ENCODE data around the gene TLCD3A.
"Not testable (repeated sequence)": the region's sequence is repeated elsewhere in the genome, so short reads cannot be mapped to it uniquely, and the experiment has no call there.

The TLCD3A gene

DNA sequence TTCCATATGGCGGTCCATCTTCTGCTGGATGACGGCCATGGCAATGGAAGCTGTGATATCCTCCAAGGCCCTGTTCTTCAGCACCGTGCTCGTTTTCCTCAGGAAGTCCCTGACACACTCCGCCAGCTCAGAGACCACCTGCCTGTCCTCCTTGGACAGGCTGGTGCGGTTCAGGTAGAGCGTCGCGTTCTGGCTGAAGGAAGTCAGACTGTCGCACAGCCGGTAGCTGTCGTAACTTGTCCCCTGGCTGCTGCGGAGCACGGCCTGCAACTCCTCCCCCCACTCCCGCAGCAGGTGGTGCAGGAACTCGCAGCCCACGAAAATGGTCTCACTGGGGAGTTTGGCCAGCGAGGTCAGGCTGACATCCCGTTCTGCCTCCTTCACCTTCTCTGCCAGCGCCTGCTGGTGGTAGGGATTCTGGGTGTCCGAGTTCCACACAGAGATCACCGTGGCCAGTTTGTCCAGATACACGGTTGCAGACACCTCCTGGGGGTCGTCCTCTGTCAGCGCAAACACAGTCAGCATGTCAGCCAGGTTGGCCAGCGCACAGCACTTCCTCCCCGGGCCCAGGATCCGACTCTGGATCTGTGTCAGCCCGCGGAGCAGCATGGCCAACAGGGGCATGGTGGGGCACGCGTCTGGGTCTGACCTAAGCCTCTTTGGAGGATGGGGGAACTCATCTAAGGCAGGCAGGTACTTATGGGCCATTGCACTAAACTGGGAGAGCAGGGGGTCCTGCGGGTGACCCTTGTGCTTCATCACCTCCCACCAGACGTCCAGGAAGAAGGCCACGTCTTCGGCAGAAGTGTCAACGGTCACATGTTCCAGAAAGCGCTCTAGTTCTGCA, 14.6 kb downstream of the TLCD3A start:
- DNase-seq (ENCODE audit: low read depth in 2 of 3, low spot score in 1 of 3), result no peak

DNA sequence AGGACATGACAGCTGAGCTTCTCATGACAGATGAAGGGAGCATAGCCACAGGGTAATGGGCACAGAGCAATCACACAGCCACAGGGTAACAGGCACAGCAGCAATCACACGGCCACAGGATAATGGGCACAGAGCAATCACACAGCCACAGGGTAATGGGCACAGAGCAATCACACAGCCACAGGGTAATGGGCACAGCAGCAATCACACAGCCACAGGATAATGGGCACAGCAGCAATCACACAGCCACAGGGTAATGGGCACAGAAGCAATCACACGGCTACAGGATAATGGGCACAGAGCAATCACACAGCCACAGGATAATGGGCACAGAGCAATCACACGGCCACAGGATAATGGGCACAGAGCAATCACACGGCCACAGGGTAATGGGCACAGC, 16.2 kb downstream of the TLCD3A start:
- not testable (repeated sequence) for DNase-seq (ENCODE audit: low read depth in 2 of 3, low spot score in 1 of 3)

DNA sequence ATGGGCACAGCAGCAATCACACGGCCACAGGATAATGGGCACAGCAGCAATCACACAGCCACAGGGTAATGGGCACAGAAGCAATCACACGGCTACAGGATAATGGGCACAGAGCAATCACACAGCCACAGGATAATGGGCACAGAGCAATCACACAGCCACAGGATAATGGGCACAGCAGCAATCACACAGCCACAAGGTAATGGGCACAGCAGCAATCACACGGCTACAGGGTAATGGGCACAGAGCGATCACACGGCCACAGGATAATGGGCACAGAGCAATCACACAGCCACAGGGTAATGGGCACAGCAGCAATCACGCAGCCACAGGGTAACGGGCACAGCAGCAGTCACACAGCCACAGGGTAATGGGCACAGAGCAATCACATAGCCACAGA, 17.0 kb downstream of the TLCD3A start:
- not testable (repeated sequence) for DNase-seq (ENCODE audit: low read depth in 2 of 3, low spot score in 1 of 3)

DNA sequence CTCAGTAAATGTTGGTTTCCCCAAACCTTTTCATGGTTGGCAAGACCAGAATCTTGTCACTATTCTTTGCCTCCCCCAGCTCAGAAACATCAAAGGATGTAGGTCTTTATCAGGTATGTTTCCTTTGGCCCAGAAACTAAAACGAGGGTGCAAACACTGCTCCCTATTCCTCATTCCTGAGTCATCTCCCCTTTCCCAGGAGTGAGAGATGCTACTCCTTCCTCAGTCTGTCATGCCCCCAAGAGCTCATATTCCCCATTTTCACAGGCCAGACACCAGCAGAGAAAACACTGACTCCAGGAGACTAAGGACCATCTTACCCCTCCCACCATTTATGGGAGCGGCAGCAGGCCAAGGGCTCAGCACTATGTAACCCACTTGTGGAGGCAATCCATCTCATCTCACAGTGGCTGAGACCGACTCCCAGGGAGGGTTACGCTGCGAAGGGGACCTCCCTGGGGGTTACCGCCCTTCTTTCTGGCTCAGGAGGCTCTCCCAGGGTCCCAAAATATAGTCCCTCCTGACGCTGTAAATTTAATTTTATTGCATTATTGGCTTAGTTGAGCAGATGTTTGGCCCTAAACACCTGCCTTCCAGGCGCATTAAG, 18.1 kb downstream of the TLCD3A start:
- DNase-seq (ENCODE audit: low read depth in 2 of 3, low spot score in 1 of 3), result no peak

DNA sequence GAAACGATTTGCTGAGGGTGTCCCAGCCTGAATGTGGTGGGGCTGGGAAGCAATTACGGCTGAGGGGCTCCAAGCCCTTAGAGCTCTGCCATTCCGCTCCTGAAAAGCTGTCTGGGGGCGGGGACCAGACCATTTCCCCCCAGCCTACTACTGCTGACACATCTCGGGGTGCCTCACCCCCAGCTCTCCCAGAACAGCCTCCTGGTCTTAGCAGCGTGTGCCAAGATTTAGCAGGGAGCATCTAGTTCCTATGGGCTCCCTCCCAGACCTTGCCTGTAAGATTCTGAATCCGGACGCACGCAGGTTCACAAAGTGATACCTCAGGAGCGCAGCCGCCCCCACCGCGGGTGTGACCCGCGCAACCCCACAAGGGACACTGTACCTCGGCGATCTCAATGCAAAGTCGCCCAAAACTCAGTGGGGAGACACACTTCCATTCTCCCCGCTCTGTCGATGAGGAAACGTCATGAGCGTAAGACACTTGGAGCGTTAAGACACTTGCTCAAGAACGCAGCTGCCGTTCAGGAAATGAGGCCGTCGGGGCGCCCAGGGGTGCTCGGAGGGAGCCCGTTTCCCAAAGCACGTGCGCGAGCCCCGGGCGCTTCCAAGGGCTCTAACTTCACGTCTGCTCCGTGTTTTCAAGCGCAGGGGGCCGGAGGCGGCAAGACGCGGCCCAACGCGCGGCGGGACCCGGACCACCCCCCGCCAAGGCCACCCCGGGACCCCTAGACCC, 19.0 kb downstream of the TLCD3A start:
- DNase-seq (ENCODE audit: low read depth in 2 of 3, low spot score in 1 of 3), result peak in 2 of 3 donors; percentile 34 to 46

DNA sequence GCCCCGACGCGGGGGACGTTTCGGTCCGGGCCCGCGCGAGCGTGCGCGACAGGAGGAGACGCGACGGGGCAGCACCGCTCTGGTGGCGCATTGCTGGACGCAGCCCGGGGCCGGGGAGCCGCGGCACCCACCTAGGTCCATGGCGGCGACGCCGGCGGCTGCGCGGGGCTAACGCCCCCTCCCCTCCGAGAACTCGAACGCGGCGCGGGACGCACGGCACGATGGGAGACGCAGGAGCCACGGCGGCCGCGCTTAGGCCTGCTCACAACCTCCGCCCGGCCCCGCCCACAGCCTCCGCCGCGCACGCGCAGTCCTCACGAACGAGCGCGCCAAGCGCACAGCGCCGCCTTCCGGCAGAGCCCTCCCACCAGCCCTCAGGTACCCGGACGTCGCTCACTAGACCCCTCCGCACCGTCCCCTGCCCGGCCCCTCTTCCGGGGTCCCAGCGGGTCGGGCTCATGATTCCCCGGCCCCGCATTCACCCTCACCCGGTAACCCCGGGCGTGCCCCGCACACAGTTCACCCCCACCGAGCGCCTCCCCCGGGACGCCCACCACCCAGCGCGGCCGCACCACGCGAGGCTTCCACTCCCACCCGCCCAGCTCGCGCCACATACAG, 19.7 kb downstream of the TLCD3A start, which contains the start of gene GEMIN4:
GEMIN4 (minus strand) TSS at position 263 of the 618 bp plus-strand sequence; CDS start at position 141, 122 bp downstream.
- peak; percentile 95 to 99 (median 97) for DNase-seq (ENCODE audit: low read depth in 2 of 3, low spot score in 1 of 3)

DNA sequence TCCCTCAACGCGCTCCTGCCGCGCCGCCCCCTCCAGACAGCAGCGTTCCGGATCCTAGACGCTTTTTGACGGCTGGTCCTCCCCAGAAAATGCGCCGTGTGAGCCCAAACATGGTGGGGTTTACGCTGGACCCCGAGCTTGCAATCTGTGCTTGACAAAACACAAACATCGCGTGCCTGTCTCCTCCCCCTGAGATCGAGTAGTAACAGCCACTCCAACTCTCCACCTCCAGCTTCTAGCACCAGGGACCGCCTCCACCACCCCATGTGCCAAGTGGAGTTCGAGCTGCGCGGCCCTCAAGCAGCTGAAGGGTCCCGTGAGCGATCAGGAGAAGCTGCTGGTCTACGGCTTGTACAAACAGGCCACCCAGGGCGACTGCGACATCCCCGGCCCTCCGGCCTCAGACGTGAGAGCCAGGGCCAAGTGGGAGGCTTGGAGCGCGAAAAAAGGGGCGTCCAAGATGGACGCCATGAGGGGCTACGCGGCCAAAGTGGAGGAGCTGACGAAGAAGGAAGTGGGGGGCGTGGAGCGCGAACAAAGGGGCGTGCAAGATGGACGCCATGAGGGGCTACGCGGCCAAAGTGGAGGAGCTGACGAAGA, 20.3 kb downstream of the TLCD3A start:
- DNase-seq (ENCODE audit: low read depth in 2 of 3, low spot score in 1 of 3), result peak in 1 of 3 donors; percentile 7

DNA sequence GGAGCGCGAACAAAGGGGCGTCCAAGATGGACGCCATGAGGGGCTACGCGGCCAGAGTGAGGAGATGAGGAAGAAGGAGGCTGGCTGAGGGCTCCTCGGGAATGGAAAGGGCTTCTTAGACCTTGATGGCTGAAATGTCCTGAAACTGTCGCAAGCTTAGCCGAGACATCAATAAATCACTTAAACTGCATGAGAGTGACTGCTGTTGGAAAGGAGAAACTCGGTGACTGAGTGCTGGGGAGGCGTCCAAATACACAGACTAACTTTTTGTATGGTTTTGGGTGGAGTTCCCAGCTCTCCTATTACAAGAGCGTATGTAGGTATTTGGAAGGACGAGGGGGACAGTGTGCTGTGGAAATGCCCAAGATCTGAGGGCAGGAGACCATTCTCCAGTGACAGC, 21.0 kb downstream of the TLCD3A start:
- DNase-seq (ENCODE audit: low read depth in 2 of 3, low spot score in 1 of 3), result no peak

DNA sequence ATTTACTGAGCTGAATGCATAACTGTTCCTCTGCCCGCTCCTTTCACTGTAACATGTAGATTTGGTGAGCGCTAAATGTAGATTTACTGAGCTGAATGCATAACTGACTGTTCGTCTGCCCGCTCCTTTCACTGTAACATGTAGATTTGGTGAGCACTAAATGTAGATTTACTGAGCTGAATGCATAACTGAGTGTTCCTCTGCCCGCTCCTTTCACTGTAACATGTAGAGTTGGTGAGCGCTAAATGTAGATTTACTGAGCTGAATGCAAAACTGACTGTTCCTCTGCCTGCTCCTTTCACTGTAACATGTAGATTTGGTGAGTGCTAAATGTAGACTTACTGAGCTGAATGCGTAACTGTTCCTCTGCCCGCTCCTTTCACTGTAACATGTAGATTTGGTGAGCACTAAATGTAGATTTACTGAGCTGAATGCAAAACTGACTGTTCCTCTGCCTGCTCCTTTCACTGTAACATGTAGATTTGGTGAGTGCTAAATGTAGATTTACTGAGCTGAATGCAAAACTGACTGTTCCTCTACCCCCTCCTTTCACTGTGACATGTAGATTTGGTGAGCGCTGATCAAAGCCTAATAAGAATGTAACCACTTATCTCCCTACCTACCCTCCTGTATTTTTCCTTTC, 23.0 kb downstream of the TLCD3A start:
- DNase-seq (ENCODE audit: low read depth in 2 of 3, low spot score in 1 of 3), result not testable (repeated sequence)

DNA sequence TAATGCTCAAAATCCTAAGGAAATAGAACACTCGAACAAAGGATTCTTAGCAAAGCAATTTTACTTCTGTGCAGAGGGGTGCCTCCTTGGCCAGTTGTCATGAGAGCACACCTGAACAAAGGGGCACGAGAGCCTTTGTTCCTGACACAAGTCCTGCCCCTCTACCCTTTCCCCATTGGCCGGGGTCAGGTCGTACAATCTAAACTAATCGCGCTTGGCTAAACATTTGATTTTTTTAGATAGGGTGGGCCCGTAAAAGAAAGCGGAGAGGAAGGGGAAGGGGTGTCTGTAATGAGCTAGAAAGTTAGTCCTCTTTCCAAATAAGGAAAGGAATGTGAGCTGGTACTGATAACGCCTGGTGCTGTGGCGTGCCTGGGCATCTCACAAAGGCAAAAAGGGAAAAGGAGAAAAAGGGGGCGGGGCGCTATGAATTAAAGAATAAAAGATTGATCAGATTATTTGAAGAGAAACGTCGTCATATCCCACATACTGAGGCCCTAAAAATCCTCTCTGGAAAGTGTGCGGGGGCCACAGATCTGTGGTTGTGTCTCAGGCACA, 23.7 kb downstream of the TLCD3A start:
- DNase-seq (ENCODE audit: low read depth in 2 of 3, low spot score in 1 of 3), result not testable (repeated sequence)

DNA sequence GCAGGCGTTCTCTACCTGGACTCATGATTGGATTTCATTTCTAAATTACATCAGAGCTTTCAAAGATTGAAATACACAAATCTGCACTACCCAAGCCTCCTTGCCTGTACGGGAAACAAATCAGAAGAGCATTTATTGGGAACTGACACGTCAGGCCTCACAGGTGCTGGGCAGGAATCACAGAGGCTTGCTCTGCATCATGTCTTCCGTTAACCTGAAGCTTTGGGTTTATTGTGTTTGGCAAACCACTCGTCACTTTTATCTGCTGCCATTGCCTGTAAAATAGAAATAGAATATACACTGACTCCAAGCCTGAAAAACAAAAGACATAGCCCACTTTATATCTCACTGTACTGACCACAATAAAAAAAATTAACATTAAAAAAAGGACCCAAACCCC, 27.6 kb downstream of the TLCD3A start:
- DNase-seq (ENCODE audit: low read depth in 2 of 3, low spot score in 1 of 3), result no peak

DNA sequence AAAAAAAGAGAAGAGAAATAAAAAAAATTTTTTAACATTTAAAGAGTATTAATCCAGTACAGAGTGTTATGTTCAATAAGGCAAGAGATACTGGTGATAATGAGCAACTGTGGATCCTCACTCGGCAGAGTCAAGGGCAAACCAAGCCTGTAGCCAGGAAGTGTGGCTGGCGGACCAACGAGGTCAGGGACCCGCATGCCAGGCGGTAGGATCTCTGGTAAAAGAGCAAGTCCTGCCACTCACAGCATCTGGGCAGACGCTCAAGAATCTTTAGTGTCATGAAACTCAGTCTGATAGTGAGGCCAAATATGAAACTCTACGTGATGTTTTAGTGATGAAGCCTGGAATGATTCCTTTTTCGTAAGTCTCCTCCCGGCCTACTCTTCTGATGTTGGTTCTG, 28.0 kb downstream of the TLCD3A start:
- no peak for DNase-seq (ENCODE audit: low read depth in 2 of 3, low spot score in 1 of 3)

DNA sequence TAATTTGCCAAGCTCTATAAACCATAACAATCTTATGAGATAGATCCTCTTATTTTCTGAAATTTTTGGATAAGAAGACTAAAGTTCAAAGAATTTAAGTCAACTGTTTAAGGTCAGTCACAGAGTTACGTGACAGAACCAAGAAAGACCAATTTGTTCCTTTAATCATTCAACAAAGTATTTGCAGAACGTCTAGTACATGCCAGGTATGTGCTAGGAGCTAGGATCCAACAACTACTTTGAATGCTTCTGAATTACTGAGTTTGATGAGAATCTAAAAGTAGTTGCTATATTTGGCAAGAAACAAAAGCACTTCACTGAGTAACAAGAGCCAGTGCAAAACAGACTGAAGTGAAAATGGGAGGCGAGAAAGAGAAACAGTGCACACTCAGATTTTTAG, 34.7 kb downstream of the TLCD3A start:
- no peak for DNase-seq (ENCODE audit: low read depth in 2 of 3, low spot score in 1 of 3)

DNA sequence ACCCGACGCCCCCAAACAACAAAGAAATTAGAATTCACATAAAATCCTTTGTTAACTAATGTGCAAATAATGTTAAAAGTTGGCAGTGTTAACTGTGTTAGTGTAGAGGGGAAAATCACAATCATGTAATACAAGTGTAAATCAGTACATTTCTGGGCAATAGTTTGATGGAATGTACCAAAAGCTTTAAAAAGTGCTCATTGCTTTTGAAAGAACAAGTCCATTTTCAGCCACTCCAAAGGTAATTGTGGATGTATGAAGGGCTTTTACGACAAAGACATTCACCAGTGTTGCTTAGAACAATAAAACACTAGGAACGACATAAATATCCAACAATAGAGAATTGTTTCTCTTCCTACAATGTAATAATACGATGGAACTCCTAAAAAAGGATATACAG, 40.6 kb downstream of the TLCD3A start:
- DNase-seq (ENCODE audit: low read depth in 2 of 3, low spot score in 1 of 3), result no peak

DNA sequence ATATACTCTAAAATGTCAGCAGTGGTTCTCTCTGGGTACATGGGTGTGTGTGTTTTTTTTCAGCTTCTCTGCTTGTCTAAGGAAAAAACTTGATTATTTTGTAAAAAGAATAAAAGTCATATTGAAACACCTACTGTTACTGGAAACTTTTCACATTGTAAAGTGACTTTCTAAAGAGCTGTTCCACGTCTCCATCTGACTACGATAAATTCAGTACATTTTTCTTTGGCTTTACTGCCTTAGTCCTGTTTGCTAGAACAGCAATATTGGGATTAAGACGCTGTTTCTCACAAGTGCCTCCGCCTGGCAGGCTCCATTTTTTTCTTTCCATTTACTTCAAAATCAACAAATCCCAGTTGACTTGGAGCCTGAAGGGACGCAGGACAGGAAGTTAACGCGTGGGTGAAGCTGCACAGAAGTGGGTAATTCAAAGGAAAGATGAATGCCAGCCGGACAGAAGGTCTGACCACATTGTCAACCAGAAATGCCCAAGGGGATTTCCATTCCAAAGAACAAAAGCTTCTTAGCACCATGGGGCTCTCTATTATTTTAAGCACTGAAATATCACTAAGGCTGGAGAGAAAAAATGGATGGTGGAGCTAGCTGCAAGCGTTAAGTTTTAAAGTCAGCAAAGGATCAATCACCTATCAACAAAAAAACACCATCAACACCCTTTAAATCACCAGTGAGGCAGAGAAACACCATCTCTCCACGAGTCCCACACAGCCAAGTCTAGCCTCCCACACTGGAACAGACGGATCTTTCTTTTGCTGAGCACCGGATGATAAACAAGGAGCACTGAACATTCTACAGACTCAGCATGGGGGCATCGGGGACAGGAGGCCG, 41.3 kb downstream of the TLCD3A start:
- no peak for DNase-seq (ENCODE audit: low read depth in 2 of 3, low spot score in 1 of 3)

DNA sequence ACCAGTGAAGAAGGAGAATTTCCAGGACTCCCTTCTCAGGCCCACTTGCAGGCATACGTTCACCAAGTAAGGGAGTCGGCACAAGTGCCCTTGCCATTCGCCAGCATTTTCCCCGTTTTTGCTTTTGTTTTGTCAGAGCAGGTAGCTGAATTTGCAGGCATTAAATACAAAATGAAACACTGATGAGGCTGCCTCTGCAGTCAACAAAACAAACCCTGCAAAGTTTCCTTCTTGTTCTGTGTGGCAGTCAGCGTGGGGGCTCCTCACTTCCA, 41.9 kb downstream of the TLCD3A start:
- DNase-seq (ENCODE audit: low read depth in 2 of 3, low spot score in 1 of 3), result no peak

DNA sequence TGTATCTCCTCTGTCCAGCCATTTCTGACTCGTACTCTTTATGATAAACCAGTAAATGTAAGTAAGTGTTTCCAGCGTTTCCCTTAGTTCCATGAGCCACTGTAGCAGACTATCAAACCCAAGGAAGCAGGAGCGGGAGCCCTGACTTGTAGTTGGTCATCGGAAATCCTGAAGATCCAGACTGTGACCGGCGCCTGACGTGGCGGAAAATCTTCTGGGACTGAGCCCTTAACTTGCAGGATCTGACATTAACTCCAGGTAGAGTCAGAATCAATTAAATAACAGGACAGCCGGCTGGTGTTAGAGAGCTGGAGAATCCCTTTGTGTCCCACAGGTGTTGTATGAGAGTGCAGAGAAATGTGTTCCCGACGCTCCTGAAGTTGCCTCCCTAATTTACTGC, 45.7 kb downstream of the TLCD3A start:
- DNase-seq (ENCODE audit: low read depth in 2 of 3, low spot score in 1 of 3), result no peak

DNA sequence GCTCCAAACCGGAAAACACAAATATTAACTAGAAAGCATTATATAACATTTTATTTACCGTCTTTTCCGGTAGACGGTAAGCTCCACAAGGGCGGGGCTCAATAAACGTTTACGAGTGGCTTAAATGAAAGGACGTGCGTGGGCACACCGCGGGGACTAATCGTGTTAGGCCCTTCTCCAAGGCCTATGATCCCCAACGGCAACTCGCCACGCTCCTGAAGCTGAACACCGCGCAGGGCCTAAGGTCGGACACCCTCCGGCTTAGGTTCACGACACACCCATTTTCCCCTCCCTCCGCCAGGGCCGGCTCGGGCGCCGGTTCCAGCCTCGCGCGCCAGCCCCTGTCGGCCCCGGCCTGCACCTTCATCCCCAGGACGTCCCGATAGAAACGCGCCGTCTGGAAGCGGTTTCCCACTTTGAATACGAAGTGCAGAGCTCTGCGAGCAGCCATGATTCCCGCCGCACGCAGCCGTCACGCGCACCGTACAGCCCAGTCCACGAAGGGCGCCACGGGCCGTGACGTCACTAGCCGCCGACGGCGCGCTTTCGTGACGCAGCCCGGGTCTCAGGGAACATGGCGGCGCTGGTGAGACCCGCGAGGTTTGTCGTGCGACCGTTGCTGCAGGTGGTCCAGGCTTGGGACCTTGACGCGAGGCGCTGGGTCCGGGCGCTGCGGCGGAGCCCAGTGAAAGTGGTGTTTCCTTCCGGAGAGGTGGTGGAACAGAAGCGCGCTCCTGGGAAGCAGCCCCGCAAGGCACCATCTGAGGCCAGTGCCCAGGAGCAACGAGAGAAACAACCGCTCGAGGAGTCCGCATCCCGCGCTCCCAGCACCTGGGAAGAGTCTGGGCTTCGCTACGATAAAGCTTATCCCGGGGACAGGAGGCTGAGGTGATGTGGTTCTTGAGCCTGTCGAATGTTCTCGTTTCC, 49.7 kb downstream of the TLCD3A start, which contains the start of the genes GLOD4 and MRM3:
GLOD4 (minus strand) TSS at position 476 of the 927 bp plus-strand sequence; CDS start at position 451, 25 bp downstream.
MRM3 (plus strand) TSS at position 549 of the 927 bp plus-strand sequence; CDS start at position 575, 26 bp downstream.
- DNase-seq (ENCODE audit: low read depth in 2 of 3, low spot score in 1 of 3), result peak; percentile 86 to 93 (median 91)

Measured in stimulated activated CD4-positive, alpha-beta T cell treated with anti-CD3 and anti-CD28 coated beads, Interleukin-12 subunit alpha, Interleukin-12 subunit beta, amount 100 ng/mL, for 48 hours (primary cell).